Activated CD4-positive, CD25-positive, alpha-beta regulatory T cell (primary cell): ENCODE measurements around the gene OGN.
"Not testable (repeated sequence)": the region's sequence is repeated elsewhere in the genome, so short reads cannot be mapped to it uniquely, and the experiment has no call there.

ENCODE experiments used
- DNase-seq, 4 experiments: peaks; one replicate each; lab custom pipeline; 2025; lab: John Stamatoyannopoulos, UW

OGN gene

GRCh38 chr9:92404042-92404836, at the start of gene OGN:
Gene OGN (minus strand): TSS chr9:92404578. CDS start chr9:92403407, 1,171 bp downstream.
- no peak for DNase-seq

- DNase-seq: no peak
These were observed 42.2 kb upstream of the OGN start for GRCh38 chr9:92446536-92446935.

GRCh38 chr9:92444841-92445240, 40.5 kb upstream of the OGN start:
- no peak for DNase-seq

- DNase-seq: no peak
These were observed 36.3 kb upstream of the OGN start for GRCh38 chr9:92440751-92441046.

GRCh38 chr9:92439921-92440750, 35.8 kb upstream of the OGN start:
- DNase-seq: no peak

- no peak for DNase-seq
These were observed 34.6 kb upstream of the OGN start for GRCh38 chr9:92438900-92439526.

GRCh38 chr9:92435263-92435662, 30.9 kb upstream of the OGN start:
- no peak for DNase-seq

- no peak for DNase-seq
These were observed 28.7 kb upstream of the OGN start for GRCh38 chr9:92432972-92433548.

- no peak for DNase-seq
These were observed 28.0 kb upstream of the OGN start for GRCh38 chr9:92432350-92432749.

GRCh38 chr9:92429836-92430235, 25.5 kb upstream of the OGN start:
- DNase-seq: no peak

- no peak for DNase-seq
These were observed 22.2 kb upstream of the OGN start for GRCh38 chr9:92426501-92427145.

- DNase-seq: no peak
These were observed 21.1 kb upstream of the OGN start for GRCh38 chr9:92425474-92425873.

GRCh38 chr9:92424340-92424739, 20.0 kb upstream of the OGN start, which contains the start of gene OMD:
Gene OMD (minus strand): TSS chr9:92424471. CDS start chr9:92417558, 6,913 bp downstream.
- DNase-seq: no peak

GRCh38 chr9:92423612-92424011, 19.2 kb upstream of the OGN start:
- no peak for DNase-seq

- no peak for DNase-seq
These were observed 18.4 kb upstream of the OGN start for GRCh38 chr9:92422611-92423338.

GRCh38 chr9:92414566-92414965, 10.2 kb upstream of the OGN start:
- DNase-seq: no peak

GRCh38 chr9:92411157-92411556, 6.8 kb upstream of the OGN start:
- DNase-seq: not testable (repeated sequence)

GRCh38 chr9:92408747-92409478, 4.5 kb upstream of the OGN start:
- DNase-seq: no peak

- no peak for DNase-seq
These were observed 3.4 kb upstream of the OGN start for GRCh38 chr9:92407818-92408217.

- DNase-seq: peak in 2 of 4 experiments; percentile 5 to 8
These were observed 2.1 kb upstream of the OGN start for GRCh38 chr9:92406477-92406876.

GRCh38 chr9:92405818-92406217, 1.4 kb upstream of the OGN start:
- no peak for DNase-seq
